ENCODE data around the gene MDGA2.
A peak's percentile ranks its signal among the peaks of the same experiment; 100 is the strongest.

- TF ChIP-seq POLR2A (IDR thresholded peaks at IDR 0.05) (no peak), CTCF (IDR thresholded peaks at IDR 0.05) (peak in 1 of 6 experiments; percentile 7)
Observed at GRCh38 chr14:47040550-47040949, 634.9 kb downstream of the MDGA2 start.

All from Peyer's patch (tissue), 4 donors.